GM23338 (cell line): ENCODE measurements around the gene ASB14. TPM values are rescaled to one million over a fixed set of nuclear protein-coding genes. Genes with fewer than 3 reads are reported as not detected.

Experiments
- ATAC-seq: fragments of 200-7000 bp; cut with Tn5 transposase; 3 replicates; pipeline ENCODE4 v1.9.1; 2020
- DNase-seq: peaks from one replicate; pipeline ENCODE4 v3.0.0-alpha.2; 2015; ENCODE audit warnings: low spot score
- H2AFZ ChIP-seq: fragments of 200-600 bp; sonication (generic); 2 replicates; pipeline ENCODE4 v1.8.0; 2016; ENCODE audit warnings: antibody characterized with exemption, mild to moderate bottlenecking, moderate library complexity
- H3F3A ChIP-seq: fragments of 200-600 bp; sonication (generic); replicated peaks from 2 replicates; pipeline ENCODE4 v1.8.0; 2017; ENCODE audit warnings: antibody characterized with exemption, mixed run types, low read depth
- H3K27ac ChIP-seq: fragments of 200-600 bp; sonication (generic); 2 replicates; pipeline ENCODE4 v1.6.1; 2016; ENCODE audit warnings: low read depth
- H3K27me3 ChIP-seq: fragments of 200-600 bp; sonication (generic); 2 replicates; pipeline ENCODE4 v1.8.0; 2016; ENCODE audit warnings: mild to moderate bottlenecking, mixed run types, moderate library complexity; ENCODE audit not compliant: insufficient read depth
- H3K36me3 ChIP-seq: fragments of 200-600 bp; sonication (generic); 2 replicates; pipeline ENCODE4 v1.8.0; 2016; ENCODE audit warnings: mild to moderate bottlenecking; ENCODE audit not compliant: insufficient read depth
- H3K4me1 ChIP-seq: fragments of 200-600 bp; sonication (generic); 2 replicates; pipeline ENCODE4 v1.8.0; 2016; ENCODE audit warnings: mild to moderate bottlenecking, moderate library complexity; ENCODE audit not compliant: insufficient read depth
- H3K4me2 ChIP-seq: fragments of 200-600 bp; sonication (generic); 2 replicates; pipeline ENCODE4 v1.7.1; 2017; ENCODE audit warnings: mixed run types
- H3K4me3 ChIP-seq: fragments of 200-600 bp; sonication (generic); 2 replicates; pipeline ENCODE4 v1.6.1; 2016; ENCODE audit warnings: mixed run types
- H3K79me2 ChIP-seq: fragments of 200-600 bp; sonication (generic); replicated peaks from 2 replicates; pipeline ENCODE4 v1.8.0; 2017; ENCODE audit warnings: mild to moderate bottlenecking; ENCODE audit not compliant: insufficient read depth
- H3K9me2 ChIP-seq: fragments of 200-600 bp; sonication (generic); 2 replicates; pipeline ENCODE4 v1.8.0; 2017; ENCODE audit not compliant: insufficient read depth
- H4K20me1 ChIP-seq: fragments of 200-600 bp; sonication (generic); replicated peaks from 2 replicates; pipeline ENCODE4 v1.8.0; 2017; ENCODE audit warnings: mild to moderate bottlenecking; ENCODE audit not compliant: insufficient read depth
- H3K27ac Mint-ChIP-seq: 2 replicates; pipeline ENCODE4 v1.8.0; 2020; ENCODE audit warnings: inconsistent platforms, mild to moderate bottlenecking, moderate library complexity, mixed read lengths
- H3K27me3 Mint-ChIP-seq: 3 replicates; pipeline ENCODE4 v1.8.0; 2022; ENCODE audit warnings: low read depth, mild to moderate bottlenecking, moderate library complexity, mixed read lengths, inconsistent platforms; ENCODE audit not compliant: insufficient read depth, poor library complexity
- H3K36me3 Mint-ChIP-seq: 3 replicates; pipeline ENCODE4 v1.8.0; 2021; ENCODE audit warnings: low read depth, mild to moderate bottlenecking, inconsistent platforms, moderate library complexity, mixed read lengths
- H3K4me1 Mint-ChIP-seq: 3 replicates; pipeline ENCODE4 v1.8.0; 2020; ENCODE audit warnings: mild to moderate bottlenecking, inconsistent platforms, mixed read lengths
- H3K4me3 Mint-ChIP-seq: 3 replicates; pipeline ENCODE4 v1.8.0; 2021; ENCODE audit warnings: moderate library complexity, mild to moderate bottlenecking, inconsistent platforms, mixed read lengths
- H3K9me3 Mint-ChIP-seq: 3 replicates; pipeline ENCODE4 v1.8.0; 2020; ENCODE audit warnings: moderate library complexity, mild to moderate bottlenecking, inconsistent platforms, mixed read lengths
- CREB1 ChIP-seq: fragments of 250-450 bp; sonication (Bioruptor Pico); IDR thresholded peaks from 2 replicates; pipeline ENCODE4 v1.5.0; 2020; ENCODE audit warnings: low read depth, mild to moderate bottlenecking, moderate library complexity
- ETS1 ChIP-seq: IDR thresholded peaks from 2 replicates; pipeline ENCODE4 v1.6.1; 2016; ENCODE audit warnings: antibody characterized with exemption
- EZH2 ChIP-seq: fragments of 200-600 bp; sonication (generic); IDR thresholded peaks from one replicate; pipeline ENCODE4 v1.8.0; 2017; ENCODE audit warnings: antibody characterized with exemption, mild to moderate bottlenecking, low read depth; ENCODE audit not compliant: unreplicated experiment
- EZH2phosphoT487 ChIP-seq: fragments of 200-600 bp; sonication (generic); IDR thresholded peaks from one replicate; pipeline ENCODE4 v1.8.1; 2018; ENCODE audit warnings: antibody characterized with exemption; ENCODE audit not compliant: unreplicated experiment
- JUNB ChIP-seq: IDR thresholded peaks from one replicate; pipeline ENCODE4 v1.6.1; 2016; ENCODE audit warnings: antibody characterized with exemption; ENCODE audit not compliant: unreplicated experiment
- NANOG ChIP-seq: IDR thresholded peaks from 2 replicates; pipeline ENCODE4 v1.6.1; 2016; ENCODE audit warnings: antibody characterized with exemption, borderline replicate concordance
- POLR2AphosphoS5 ChIP-seq: IDR thresholded peaks from 2 replicates; pipeline ENCODE4 v1.6.1; 2016; ENCODE audit warnings: antibody characterized with exemption, low read depth
- REST ChIP-seq: IDR thresholded peaks from one replicate; pipeline ENCODE4 v1.6.1; 2018; ENCODE audit warnings: antibody characterized with exemption; ENCODE audit not compliant: unreplicated experiment
- STAT1 ChIP-seq: IDR thresholded peaks from one replicate; pipeline ENCODE4 v1.6.1; 2016; ENCODE audit warnings: antibody characterized with exemption; ENCODE audit not compliant: unreplicated experiment
- ZNF331 ChIP-seq: fragments of 250-450 bp; sonication (Bioruptor Pico); IDR thresholded peaks from 2 replicates; pipeline ENCODE4 v1.5.0; 2020; ENCODE audit warnings: low read depth, mild to moderate bottlenecking, moderate library complexity
- ZNF462 ChIP-seq: fragments of 250-450 bp; sonication (Bioruptor Pico); IDR thresholded peaks from 2 replicates; pipeline ENCODE4 v1.5.0; 2020; ENCODE audit warnings: mild to moderate bottlenecking, moderate library complexity
- polyA plus RNA-seq: library from polyadenylated mRNA; unstranded; fragments of >200 nt; fragmentation: Nextera tagmentation; extraction: Ambion mirVana; gene quantifications from 2 replicates; pipeline ENCODE4 v1.2.1, GENCODE V29; 2016
- total RNA-seq: library from RNA; depleted of rRNA; stranded (reverse); fragments of >200 nt; shearing (Covaris generic); gene quantifications from 2 replicates; pipeline ENCODE4 v1.2.3, GENCODE V29; 2014

ASB14 gene
- total and polyA plus RNA-seq, 2 experiments from 2014 or later = 0.87 TPM; not detected in 1

GRCh38 chr3:57224856-57225255 lies 67.6 kb downstream of the ASB14 start:
- Histone ChIP-seq H3K27me3 (peaks cover 13% of the 10 kb centered on the region), H3K4me1 (peaks cover 5% of the 10 kb centered on the region; the same call in 1 of the 2 replicates), H3K4me2 (no peak overlapping the region), H3K79me2 (peaks cover 16% of the 10 kb centered on the region), H3K27ac (no peak overlapping the region), H3K36me3 (no peaks in the 10 kb centered on the region), H3K4me3 (no peak overlapping the region), H2AFZ (no peak overlapping the region), H3K9me2 (no peaks in the 10 kb centered on the region), H3F3A (no peaks in the 10 kb centered on the region), H4K20me1 (peaks cover 6% of the 10 kb centered on the region; the same call in 1 of the 2 replicates)
- DNase-seq (no peak), ATAC-seq (no peak)
- H3K36me3 Mint-ChIP-seq = no peaks in the 10 kb centered on the region
- H3K4me3 Mint-ChIP-seq = no peak overlapping the region
- H3K4me1 Mint-ChIP-seq = peaks cover 16% of the 10 kb centered on the region
- peaks cover 17% of the 10 kb centered on the region for H3K27me3 Mint-ChIP-seq
- H3K9me3 Mint-ChIP-seq = no peaks in the 10 kb centered on the region
- TF ChIP-seq EZH2 (no peak), JUNB (no peak), REST (no peak), ZNF462 (CRISPR knock-in tag) (no peak), NANOG (no peak), STAT1 (no peak), CREB1 (CRISPR knock-in tag) (no peak), POLR2AphosphoS5 (no peak), ETS1 (no peak), ZNF331 (no peak), EZH2phosphoT487 (no peak)
- H3K27ac Mint-ChIP-seq = no peak overlapping the region
